Heart left ventricle (tissue), 13 donors: ENCODE results near the gene RXFP2.

Experiments used
- POLR2A ChIP-seq, 2 donors: fragments of 450-650 bp; IDR thresholded peaks; one replicate each; pipeline ENCODE4 v1.6.1; 2017; ENCODE audit warnings: antibody characterized with exemption in 2 of 2, mild to moderate bottlenecking in 2 of 2, moderate library complexity in 2 of 2
- TF ChIP-seq, protein P1 (sequence below), 12 donors: fragments of 200-600 bp; sonication (generic) in 4 of 12; IDR thresholded peaks; one replicate each; pipeline versions ENCODE4 v1.5.0 to v1.8.0; 2018 to 2022; ENCODE audit warnings: antibody characterized with exemption in 12 of 12, mild to moderate bottlenecking in 5 of 12
- donor health status: ischemic (EF 13 %, LVEDD 7.1; RV severe dilation, severe dysfunction).
- donor health status: DM: no; HTN: yes; CAD: no.
- donor health status: DM: no; HTN: no; CAD: no.
- donor health status: ischemic (EF 25% LVEDD 6.9; RV normal size, moderate dysfunction).
- donor health status: ischemic (EF 25% LVEDD 5.7; RV mildly dilated, moderate dysfunction).
- donor health status: ischemic (EF 35%, LVEDD 5.7; RV mildly dilated, moderate dysfunction).
- donor health status: nonischemic (EF 11% LVEDD 7.7; RV severe dilation, severe dysfunction).
- donor health status: DM: yes; HTN: yes; CAD: no.
- donor health status: PGD.
- donor health status: ischemic (EF 29% LVEDD 5.4; RV normal size, mild dysfunction).
- donor health status: nonischemic (EF 23%, LVEDD 6.1; RV moderate dilation, normal function).

DNA sequence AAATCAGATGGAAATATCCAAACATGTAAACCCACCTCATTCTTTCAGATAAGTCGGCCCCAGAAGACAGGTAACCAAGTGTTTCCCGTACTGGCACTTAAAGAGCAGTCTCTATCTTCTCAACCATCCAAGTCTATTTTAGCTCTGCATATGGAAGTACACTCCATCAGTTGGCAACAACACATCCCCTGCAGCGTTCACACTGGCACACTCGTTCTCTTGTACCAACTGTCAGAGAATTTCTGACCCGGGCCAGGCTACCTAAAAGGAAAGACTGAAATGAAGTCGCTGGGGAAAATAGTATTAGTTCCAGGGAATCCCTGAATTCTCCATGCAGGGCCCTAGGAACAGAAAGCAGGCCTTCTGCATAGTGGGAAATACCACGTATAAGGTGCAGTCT is 109.3 kb downstream of the RXFP2 start:
- TF ChIP-seq, protein P1, sequence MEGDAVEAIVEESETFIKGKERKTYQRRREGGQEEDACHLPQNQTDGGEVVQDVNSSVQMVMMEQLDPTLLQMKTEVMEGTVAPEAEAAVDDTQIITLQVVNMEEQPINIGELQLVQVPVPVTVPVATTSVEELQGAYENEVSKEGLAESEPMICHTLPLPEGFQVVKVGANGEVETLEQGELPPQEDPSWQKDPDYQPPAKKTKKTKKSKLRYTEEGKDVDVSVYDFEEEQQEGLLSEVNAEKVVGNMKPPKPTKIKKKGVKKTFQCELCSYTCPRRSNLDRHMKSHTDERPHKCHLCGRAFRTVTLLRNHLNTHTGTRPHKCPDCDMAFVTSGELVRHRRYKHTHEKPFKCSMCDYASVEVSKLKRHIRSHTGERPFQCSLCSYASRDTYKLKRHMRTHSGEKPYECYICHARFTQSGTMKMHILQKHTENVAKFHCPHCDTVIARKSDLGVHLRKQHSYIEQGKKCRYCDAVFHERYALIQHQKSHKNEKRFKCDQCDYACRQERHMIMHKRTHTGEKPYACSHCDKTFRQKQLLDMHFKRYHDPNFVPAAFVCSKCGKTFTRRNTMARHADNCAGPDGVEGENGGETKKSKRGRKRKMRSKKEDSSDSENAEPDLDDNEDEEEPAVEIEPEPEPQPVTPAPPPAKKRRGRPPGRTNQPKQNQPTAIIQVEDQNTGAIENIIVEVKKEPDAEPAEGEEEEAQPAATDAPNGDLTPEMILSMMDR (IDR thresholded peaks at IDR 0.05): no peak
- TF ChIP-seq POLR2A (IDR thresholded peaks at IDR 0.05): no peak
